ENCODE results near the gene RASGRP4.

DNA sequence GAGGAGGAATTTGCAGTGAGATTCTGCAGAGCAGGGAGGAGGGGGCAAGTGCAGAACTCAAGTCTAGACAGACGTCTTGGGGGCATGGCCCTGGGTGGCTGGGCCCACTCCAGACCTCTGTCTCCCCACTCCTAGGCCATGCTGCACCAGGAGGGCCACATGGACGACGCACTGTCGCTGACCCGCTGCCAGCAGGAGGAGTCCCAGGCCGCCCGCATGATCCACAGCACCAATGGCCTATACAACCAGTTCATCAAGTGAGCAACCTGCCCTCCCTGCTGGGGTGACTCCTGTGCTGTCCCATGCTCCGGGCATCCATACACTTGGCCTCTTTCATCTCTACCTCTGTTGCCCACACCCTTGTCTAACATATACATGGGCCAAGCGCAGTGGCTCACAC is 25.6 kb upstream of the RASGRP4 start:
- TF ChIP-seq, protein P1, sequence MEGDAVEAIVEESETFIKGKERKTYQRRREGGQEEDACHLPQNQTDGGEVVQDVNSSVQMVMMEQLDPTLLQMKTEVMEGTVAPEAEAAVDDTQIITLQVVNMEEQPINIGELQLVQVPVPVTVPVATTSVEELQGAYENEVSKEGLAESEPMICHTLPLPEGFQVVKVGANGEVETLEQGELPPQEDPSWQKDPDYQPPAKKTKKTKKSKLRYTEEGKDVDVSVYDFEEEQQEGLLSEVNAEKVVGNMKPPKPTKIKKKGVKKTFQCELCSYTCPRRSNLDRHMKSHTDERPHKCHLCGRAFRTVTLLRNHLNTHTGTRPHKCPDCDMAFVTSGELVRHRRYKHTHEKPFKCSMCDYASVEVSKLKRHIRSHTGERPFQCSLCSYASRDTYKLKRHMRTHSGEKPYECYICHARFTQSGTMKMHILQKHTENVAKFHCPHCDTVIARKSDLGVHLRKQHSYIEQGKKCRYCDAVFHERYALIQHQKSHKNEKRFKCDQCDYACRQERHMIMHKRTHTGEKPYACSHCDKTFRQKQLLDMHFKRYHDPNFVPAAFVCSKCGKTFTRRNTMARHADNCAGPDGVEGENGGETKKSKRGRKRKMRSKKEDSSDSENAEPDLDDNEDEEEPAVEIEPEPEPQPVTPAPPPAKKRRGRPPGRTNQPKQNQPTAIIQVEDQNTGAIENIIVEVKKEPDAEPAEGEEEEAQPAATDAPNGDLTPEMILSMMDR (IDR thresholded peaks at IDR 0.05): no peak
- no peak for TF ChIP-seq POLR2A (IDR thresholded peaks at IDR 0.05)
